ENCODE results near the gene MC5R.

The MC5R gene

DNA sequence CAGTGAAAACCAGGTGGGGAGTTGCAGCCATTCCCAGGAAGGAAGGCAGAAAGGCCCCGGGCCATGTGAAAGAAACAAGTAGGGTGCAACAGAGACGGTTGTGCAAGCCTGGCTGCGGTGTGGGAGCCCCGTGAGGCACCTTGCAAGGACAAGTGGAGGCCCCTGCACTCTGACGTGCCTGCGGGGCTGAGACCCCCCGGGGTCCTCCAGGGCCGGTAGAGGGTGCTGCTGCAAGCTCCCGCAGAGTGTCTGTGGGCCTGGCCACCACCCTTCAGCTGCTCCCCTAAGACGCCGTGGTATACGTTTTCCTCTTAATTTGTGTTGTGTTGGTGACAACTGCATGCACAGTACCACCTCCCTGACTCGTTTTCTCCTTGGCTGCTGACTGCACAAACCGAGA, 27.4 kb upstream of the MC5R start:
- Histone ChIP-seq H3K4me1 (ENCODE audit: low read depth, poor library complexity, severe bottlenecking) (no peaks in the 10 kb centered on the region), H3K9ac (no peak overlapping the region), H4K20me1 (ENCODE audit: insufficient read depth) (no peaks in the 10 kb centered on the region), H3K27ac (no peak overlapping the region), H2AFZ (ENCODE audit: low read depth) (no peak overlapping the region), H3K4me2 (no peak overlapping the region), H3K27me3 (ENCODE audit: insufficient read depth, low read depth) (no peaks in the 10 kb centered on the region), H3K36me3 (ENCODE audit: insufficient read depth) (no peaks in the 10 kb centered on the region), H3K79me2 (ENCODE audit: insufficient read depth, low read depth) (no peaks in the 10 kb centered on the region), H3K4me3 (IDR thresholded peaks at IDR 0.05; ENCODE audit: insufficient read depth, low read depth, low read length) (no peak overlapping the region)
- no peak for TF ChIP-seq CTCF (conservative IDR thresholded peaks at IDR 0.05; ENCODE audit: low read depth, low read length)

DNA sequence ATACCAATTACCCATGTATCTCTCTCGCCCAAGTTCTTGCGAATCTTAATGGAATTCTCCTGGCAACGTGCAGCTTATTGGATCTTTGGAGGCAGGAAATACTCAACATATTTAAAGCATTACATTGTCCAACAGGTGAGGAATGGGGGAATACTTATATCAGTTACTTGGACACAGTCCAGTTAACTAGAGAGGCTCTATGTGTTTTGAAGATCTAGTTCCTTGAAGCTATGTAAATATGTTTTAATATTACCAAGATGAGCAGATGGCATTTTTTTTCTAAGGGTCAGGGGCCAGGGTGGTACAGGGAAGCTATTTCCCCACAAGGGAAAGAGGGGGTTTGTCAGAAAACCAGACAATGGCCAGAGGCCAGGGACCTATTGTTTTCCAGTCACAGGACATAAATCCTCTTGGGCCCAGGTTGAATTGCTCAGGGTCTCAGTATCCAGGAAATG, 26.8 kb upstream of the MC5R start:
- Histone ChIP-seq H4K20me1 (ENCODE audit: insufficient read depth) (no peaks in the 10 kb centered on the region), H3K27me3 (ENCODE audit: insufficient read depth, low read depth) (no peaks in the 10 kb centered on the region), H3K4me2 (no peak overlapping the region), H3K36me3 (ENCODE audit: insufficient read depth) (no peaks in the 10 kb centered on the region), H3K4me1 (ENCODE audit: low read depth, poor library complexity, severe bottlenecking) (no peaks in the 10 kb centered on the region), H3K4me3 (IDR thresholded peaks at IDR 0.05; ENCODE audit: insufficient read depth, low read depth, low read length) (no peak overlapping the region), H2AFZ (ENCODE audit: low read depth) (no peak overlapping the region), H3K9ac (no peak overlapping the region), H3K79me2 (ENCODE audit: insufficient read depth, low read depth) (no peaks in the 10 kb centered on the region), H3K27ac (no peak overlapping the region)
- TF ChIP-seq CTCF (conservative IDR thresholded peaks at IDR 0.05; ENCODE audit: low read depth, low read length): no peak

DNA sequence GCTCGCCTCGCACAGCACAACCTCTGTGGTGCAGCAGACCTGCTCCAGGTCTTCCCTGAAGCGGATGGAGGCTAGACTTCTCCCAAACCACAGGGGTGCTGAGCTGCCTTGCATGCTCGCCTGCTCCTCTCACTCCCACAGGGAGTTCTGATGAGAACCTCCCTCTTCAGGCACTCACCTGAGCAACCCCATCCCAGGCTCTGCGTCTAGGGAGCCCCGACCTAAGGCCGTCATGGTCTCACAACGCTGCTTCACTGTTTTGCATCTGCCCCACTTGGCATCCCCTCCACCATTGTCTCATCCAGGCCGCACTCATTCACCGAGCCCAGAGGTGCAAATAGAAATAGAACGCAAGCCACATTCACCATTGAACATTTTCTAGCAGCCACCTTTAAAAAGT, 24.6 kb upstream of the MC5R start:
- no peaks in the 10 kb centered on the region for H3K27me3 ChIP-seq (ENCODE audit: insufficient read depth, low read depth)
- H3K36me3 ChIP-seq (ENCODE audit: insufficient read depth): no peaks in the 10 kb centered on the region
- TF ChIP-seq CTCF (conservative IDR thresholded peaks at IDR 0.05; ENCODE audit: low read depth, low read length): no peak
- no peaks in the 10 kb centered on the region for H3K4me1 ChIP-seq (ENCODE audit: low read depth, poor library complexity, severe bottlenecking)
- no peak overlapping the region for H3K4me3 ChIP-seq (IDR thresholded peaks at IDR 0.05; ENCODE audit: insufficient read depth, low read depth, low read length)
- H3K27ac ChIP-seq: no peak overlapping the region
- no peak overlapping the region for H2AFZ ChIP-seq (ENCODE audit: low read depth)
- H3K4me2 ChIP-seq: no peak overlapping the region
- H3K79me2 ChIP-seq (ENCODE audit: insufficient read depth, low read depth): no peaks in the 10 kb centered on the region
- H3K9ac ChIP-seq: no peak overlapping the region
- H4K20me1 ChIP-seq (ENCODE audit: insufficient read depth): no peaks in the 10 kb centered on the region

DNA sequence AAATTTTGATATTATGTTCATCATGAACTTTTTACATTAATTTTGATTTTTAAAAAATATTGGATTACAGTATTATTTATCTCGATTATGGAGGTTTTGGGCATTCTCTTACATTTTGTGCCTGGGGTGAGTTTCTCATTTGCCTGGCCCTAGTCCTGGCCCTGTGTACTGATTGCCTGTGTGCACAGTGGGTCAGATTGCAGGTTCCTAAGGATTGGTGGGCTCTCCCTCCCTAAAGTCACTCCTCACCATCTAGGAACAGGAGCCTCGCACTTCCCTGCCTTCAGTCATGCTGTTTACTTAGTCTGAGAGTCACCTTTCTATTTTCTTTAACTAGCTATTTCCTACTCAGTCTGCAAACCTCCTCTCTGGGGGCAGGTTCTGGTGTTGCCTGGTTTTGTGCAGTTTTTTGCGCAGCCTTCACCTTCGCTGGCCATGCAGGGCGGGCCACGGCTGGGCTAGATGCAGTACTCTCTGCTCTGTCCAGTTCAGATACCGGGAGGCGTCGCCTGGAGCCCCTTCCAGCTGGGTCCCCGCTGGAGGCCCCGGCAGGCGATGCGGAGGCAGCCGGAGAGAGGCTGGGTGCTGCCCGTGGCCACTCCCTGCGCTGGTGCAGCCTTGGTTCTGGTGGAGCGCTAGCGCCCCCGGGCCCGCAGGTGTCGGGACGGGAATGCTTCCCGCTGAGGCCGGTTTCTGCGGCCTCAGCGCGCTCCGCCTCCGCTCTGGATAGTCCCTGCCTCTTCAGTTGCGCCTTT, 23.3 kb upstream of the MC5R start:
- Histone ChIP-seq H3K9ac (no peak overlapping the region), H3K27me3 (ENCODE audit: insufficient read depth, low read depth) (no peaks in the 10 kb centered on the region), H3K36me3 (ENCODE audit: insufficient read depth) (no peaks in the 10 kb centered on the region), H2AFZ (ENCODE audit: low read depth) (no peak overlapping the region), H3K4me1 (ENCODE audit: low read depth, poor library complexity, severe bottlenecking) (no peaks in the 10 kb centered on the region), H3K4me3 (IDR thresholded peaks at IDR 0.05; ENCODE audit: insufficient read depth, low read depth, low read length) (no peak overlapping the region), H3K79me2 (ENCODE audit: insufficient read depth, low read depth) (no peaks in the 10 kb centered on the region), H3K4me2 (no peak overlapping the region), H4K20me1 (ENCODE audit: insufficient read depth) (no peaks in the 10 kb centered on the region), H3K27ac (no peak overlapping the region)
- no peak for TF ChIP-seq CTCF (conservative IDR thresholded peaks at IDR 0.05; ENCODE audit: low read depth, low read length)

All from KMS-11 (cell line).